NB4 (cell line): ENCODE results near the gene KATNAL2.

ENCODE experiments used
- CTCF ChIP-seq: IDR thresholded peaks from one replicate; pipeline ENCODE4 v1.5.1; 2012; ENCODE audit warnings: low read depth, low read length
- POLR2A ChIP-seq: IDR thresholded peaks from 2 replicates; pipeline ENCODE4 v1.6.1; 2011; ENCODE audit warnings: mild to moderate bottlenecking; ENCODE audit not compliant: insufficient read length; ENCODE audit errors: extremely low read depth

- TF ChIP-seq CTCF (no peak), POLR2A (no peak)
These were observed 234.0 kb downstream of the KATNAL2 start for GRCh38 chr18:47151439-47151838.
